Thoracic aorta (tissue), 2 donors: Measurements from ENCODE around the gene ZBTB4. TPM values are rescaled to one million over a fixed set of nuclear protein-coding genes. Genes with fewer than 3 reads are reported as not detected.

Experiments used
- ATAC-seq: fragments of 150-250 bp; one replicate; pipeline ENCODE4 v1.8.0; 2017; ENCODE audit warnings: low read depth; ENCODE audit not compliant: insufficient number of reproducible peaks, low FRiP score
- DNase-seq: peaks from one replicate; pipeline ENCODE4 v3.0.0-alpha.2; 2020; ENCODE audit warnings: low spot score
- H3K27ac ChIP-seq, 2 donors: fragments of 200-600 bp; sonication (generic); 1 replicate in 1 of 2; 2 replicates in 1 of 2; pipeline ENCODE4 v1.5.1; 2016; ENCODE audit warnings: mild to moderate bottlenecking in 2 of 2, moderate library complexity in 2 of 2
- H3K27me3 ChIP-seq: fragments of 200-600 bp; sonication (generic); replicated peaks from 2 replicates; pipeline ENCODE4 v1.6.0; 2016; ENCODE audit warnings: mild to moderate bottlenecking; ENCODE audit not compliant: insufficient read depth
- H3K36me3 ChIP-seq: fragments of 200-600 bp; sonication (generic); one replicate; pipeline ENCODE4 v1.5.1; 2016
- H3K4me1 ChIP-seq, 2 donors: fragments of 200-600 bp; sonication (generic); 1 replicate in 1 of 2; 2 replicates in 1 of 2; pipeline versions ENCODE4 v1.5.1 to v1.6.0; 2016; ENCODE audit warnings: low read depth in 2 of 2, mild to moderate bottlenecking in 1 of 2; ENCODE audit not compliant: control insufficient read depth in 1 of 2
- H3K4me3 ChIP-seq: fragments of 200-600 bp; sonication (generic); 2 replicates; pipeline ENCODE4 v1.5.1; 2016; ENCODE audit warnings: mild to moderate bottlenecking
- H3K9me3 ChIP-seq: fragments of 200-600 bp; sonication (generic); 2 replicates; pipeline ENCODE4 v1.5.1; 2016
- total RNA-seq, 2 donors: library from RNA; depleted of rRNA; stranded (reverse); fragments of >200 nt; gene quantifications; one replicate each; pipeline versions ENCODE4 v1.1.0 to v1.2.3, GENCODE V29; 2016
- TF ChIP-seq, protein P1 (sequence below): fragments of 200-600 bp; sonication (generic); IDR thresholded peaks from one replicate; pipeline ENCODE4 v1.5.1; 2019; ENCODE audit warnings: antibody characterized with exemption

Gene ZBTB4
- total RNA-seq, 2 donors from 2014 or later, result 56.2 to 72.3 TPM

DNA sequence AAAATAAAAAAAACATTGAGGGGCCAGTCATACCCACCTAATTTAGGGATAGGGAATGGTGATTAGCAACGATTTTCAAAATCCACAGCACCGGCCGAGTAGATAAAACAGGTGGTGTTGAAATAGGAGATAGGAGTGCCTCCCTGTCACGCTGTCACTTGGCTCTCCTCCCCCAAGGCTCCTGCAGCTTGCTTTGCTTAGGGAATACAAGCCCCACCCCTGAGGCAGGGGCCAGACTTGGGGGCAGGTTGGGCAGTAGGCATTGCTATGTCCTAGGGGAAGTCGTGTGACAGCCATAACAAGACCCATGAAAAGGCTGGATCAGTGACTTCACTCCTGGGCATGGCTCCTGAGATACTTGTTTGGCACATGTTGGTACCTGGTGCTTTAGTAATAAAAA is 30.5 kb upstream of the ZBTB4 start:
- H3K9me3 ChIP-seq, result no peaks in the 10 kb centered on the region
- no peak for ATAC-seq
- TF ChIP-seq, protein P1, sequence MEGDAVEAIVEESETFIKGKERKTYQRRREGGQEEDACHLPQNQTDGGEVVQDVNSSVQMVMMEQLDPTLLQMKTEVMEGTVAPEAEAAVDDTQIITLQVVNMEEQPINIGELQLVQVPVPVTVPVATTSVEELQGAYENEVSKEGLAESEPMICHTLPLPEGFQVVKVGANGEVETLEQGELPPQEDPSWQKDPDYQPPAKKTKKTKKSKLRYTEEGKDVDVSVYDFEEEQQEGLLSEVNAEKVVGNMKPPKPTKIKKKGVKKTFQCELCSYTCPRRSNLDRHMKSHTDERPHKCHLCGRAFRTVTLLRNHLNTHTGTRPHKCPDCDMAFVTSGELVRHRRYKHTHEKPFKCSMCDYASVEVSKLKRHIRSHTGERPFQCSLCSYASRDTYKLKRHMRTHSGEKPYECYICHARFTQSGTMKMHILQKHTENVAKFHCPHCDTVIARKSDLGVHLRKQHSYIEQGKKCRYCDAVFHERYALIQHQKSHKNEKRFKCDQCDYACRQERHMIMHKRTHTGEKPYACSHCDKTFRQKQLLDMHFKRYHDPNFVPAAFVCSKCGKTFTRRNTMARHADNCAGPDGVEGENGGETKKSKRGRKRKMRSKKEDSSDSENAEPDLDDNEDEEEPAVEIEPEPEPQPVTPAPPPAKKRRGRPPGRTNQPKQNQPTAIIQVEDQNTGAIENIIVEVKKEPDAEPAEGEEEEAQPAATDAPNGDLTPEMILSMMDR, result no peak
- H3K27me3 ChIP-seq, result no peaks in the 10 kb centered on the region
- H3K27ac ChIP-seq, result no peak overlapping the region
- no peaks in the 10 kb centered on the region for H3K4me1 ChIP-seq
- no peak for DNase-seq
- H3K4me3 ChIP-seq, result no peak overlapping the region
- peaks cover 75% of the 10 kb centered on the region for H3K36me3 ChIP-seq

DNA sequence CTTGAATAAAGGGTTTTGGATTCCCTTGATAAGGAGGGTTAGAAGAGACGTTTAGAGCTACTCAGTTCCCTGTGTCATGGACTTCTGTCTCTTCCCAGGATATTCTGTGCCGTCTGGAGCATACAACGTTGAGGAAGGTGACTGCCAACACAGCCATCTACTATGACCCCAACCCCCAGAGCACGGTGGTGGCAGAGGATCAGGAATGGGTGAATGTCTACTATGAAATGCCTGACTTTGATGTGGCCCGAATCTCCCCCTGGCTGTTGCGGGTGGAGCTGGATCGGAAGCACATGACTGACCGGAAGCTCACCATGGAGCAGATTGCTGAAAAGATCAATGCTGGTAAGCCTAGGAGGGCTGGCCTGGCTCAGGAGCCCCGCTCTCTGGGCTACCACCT is 29.4 kb upstream of the ZBTB4 start:
- Histone ChIP-seq H3K27me3 (no peaks in the 10 kb centered on the region), H3K27ac (no peak overlapping the region), H3K36me3 (peaks cover 76% of the 10 kb centered on the region), H3K4me3 (no peak overlapping the region), H3K9me3 (no peaks in the 10 kb centered on the region), H3K4me1 (no peaks in the 10 kb centered on the region)
- no peak for DNase-seq
- TF ChIP-seq, protein P1, result no peak
- no peak for ATAC-seq

- TF ChIP-seq, protein P1, result no peak
- H3K4me1 ChIP-seq, result no peaks in the 10 kb centered on the region
- peaks cover 82% of the 10 kb centered on the region for H3K36me3 ChIP-seq
- DNase-seq (no peak), ATAC-seq (no peak)
- no peaks in the 10 kb centered on the region for H3K27me3 ChIP-seq
- H3K4me3 ChIP-seq, result no peak overlapping the region
- no peaks in the 10 kb centered on the region for H3K9me3 ChIP-seq
- H3K27ac ChIP-seq, result no peak overlapping the region
Observed at GRCh38 chr17:7508145-7508544, 28.7 kb upstream of the ZBTB4 start.

GRCh38 chr17:7503521-7503920 is 24.1 kb upstream of the ZBTB4 start:
- DNase-seq (no peak), ATAC-seq (no peak)
- H3K27ac ChIP-seq, result no peak overlapping the region
- H3K4me3 ChIP-seq, result no peak overlapping the region
- H3K27me3 ChIP-seq, result no peaks in the 10 kb centered on the region
- peaks cover 82% of the 10 kb centered on the region for H3K36me3 ChIP-seq
- H3K4me1 ChIP-seq, result no peaks in the 10 kb centered on the region
- no peaks in the 10 kb centered on the region for H3K9me3 ChIP-seq
- TF ChIP-seq, protein P1, result no peak

GRCh38 chr17:7502987-7503386 is 23.6 kb upstream of the ZBTB4 start:
- ATAC-seq (no peak), DNase-seq (no peak)
- Histone ChIP-seq H3K4me1 (no peaks in the 10 kb centered on the region), H3K27ac (no peak overlapping the region), H3K27me3 (no peaks in the 10 kb centered on the region), H3K9me3 (no peaks in the 10 kb centered on the region), H3K36me3 (peaks cover 82% of the 10 kb centered on the region), H3K4me3 (no peak overlapping the region)
- TF ChIP-seq, protein P1, result no peak
